Activated CD4-positive, alpha-beta memory T cell treated with anti-CD3 and anti-CD28 coated beads for 36 hours (primary cell): ENCODE results near the gene PHKA2. TPM values are rescaled to one million over a fixed set of nuclear protein-coding genes. Genes with fewer than 3 reads are reported as not detected.

Experiments
- CTCF ChIA-PET: fragments of 350-600 bp; sonication (Branson Sonifier 250); formaldehyde crosslinking; loops from one replicate; lab custom pipeline; 2021; ENCODE audit warnings: antibody characterized with exemption, inconsistent platforms; lab: Charles Lee
- POLR2A ChIA-PET: fragments of 350-600 bp; sonication (Branson Sonifier 250); formaldehyde crosslinking; loops from one replicate; lab custom pipeline; 2021; ENCODE audit warnings: antibody characterized with exemption; lab: Charles Lee
- DNase-seq: peaks from one replicate; pipeline ENCODE4 v3.0.0-alpha.2; 2020
- H3K27ac Mint-ChIP-seq: one replicate; pipeline ENCODE4 v1.8.0; 2021; ENCODE audit warnings: mixed read lengths
- H3K27me3 Mint-ChIP-seq: one replicate; pipeline ENCODE4 v1.8.0; 2021; ENCODE audit warnings: mixed read lengths
- H3K36me3 Mint-ChIP-seq: one replicate; pipeline ENCODE4 v1.8.0; 2021; ENCODE audit warnings: mixed read lengths
- H3K4me1 Mint-ChIP-seq: one replicate; pipeline ENCODE4 v1.8.0; 2021; ENCODE audit warnings: low read depth, mixed read lengths
- H3K4me3 Mint-ChIP-seq: one replicate; pipeline ENCODE4 v1.8.0; 2021; ENCODE audit warnings: mild to moderate bottlenecking, mixed read lengths
- H3K9me3 Mint-ChIP-seq: one replicate; pipeline ENCODE4 v1.8.0; 2021; ENCODE audit warnings: mixed read lengths
- intact Hi-C: fragments of 100-400 bp; cut with micrococcal nuclease; formaldehyde crosslinking; loops from one replicate; pipeline ENCODE4 v1.15.1; 2023
- total RNA-seq, 2 experiments: library from RNA; stranded (reverse); gene quantifications; one replicate each; pipeline ENCODE4 v1.2.3, GENCODE V29; 2021

PHKA2 gene
- total RNA-seq, 2 experiments from 2014 or later, result 22.7 to 23.6 TPM

DNA sequence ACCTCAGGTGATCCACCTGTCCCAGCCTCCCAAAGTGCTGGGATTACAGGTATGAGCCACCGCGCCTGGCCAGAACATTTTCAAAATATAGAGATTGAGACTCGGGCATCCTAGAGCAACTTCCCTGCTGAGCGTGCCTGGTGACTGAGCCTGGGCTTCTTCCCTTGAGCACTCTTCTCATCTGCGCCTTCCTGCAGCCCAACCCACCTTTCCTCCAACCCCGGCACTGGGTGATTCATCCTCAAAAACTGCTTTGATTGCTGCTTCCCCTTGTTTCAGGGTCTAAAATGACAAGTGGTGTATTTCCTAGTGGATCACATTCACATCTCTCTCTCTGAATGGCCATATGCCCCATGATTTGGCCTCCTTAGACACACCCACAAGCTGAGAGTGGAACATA, 37.8 kb downstream of the PHKA2 start:
- DNase-seq, result no peak
- ChIA-PET CTCF (no interaction called here), POLR2A (no interaction called here)
- H3K36me3 Mint-ChIP-seq, result peaks cover 8% of the 10 kb centered on the region
- H3K27me3 Mint-ChIP-seq, result no peaks in the 10 kb centered on the region
- no peaks in the 10 kb centered on the region for H3K4me1 Mint-ChIP-seq
- H3K4me3 Mint-ChIP-seq, result no peak overlapping the region
- H3K27ac Mint-ChIP-seq, result no peak overlapping the region
- no peaks in the 10 kb centered on the region for H3K9me3 Mint-ChIP-seq
- intact Hi-C loops, result no loop called here

DNA sequence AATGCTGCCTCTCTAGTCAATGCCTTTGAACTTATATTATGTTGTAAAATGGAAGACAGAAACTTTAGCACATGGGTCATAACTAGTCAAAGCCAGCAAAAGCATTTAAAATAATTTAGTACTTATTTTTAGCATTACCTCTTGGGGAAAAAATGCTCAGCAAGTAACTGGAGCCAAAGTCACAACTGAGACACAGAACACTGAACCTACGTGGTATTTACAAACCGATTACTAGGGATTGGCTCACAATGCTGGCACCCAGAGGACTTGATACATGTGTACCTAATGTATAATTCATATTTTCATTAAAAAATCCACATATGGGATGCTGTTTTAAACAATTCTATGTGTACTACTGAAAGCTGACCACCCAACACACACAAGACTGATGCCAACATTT, 38.4 kb downstream of the PHKA2 start:
- Mint-ChIP-seq H3K27me3 (no peaks in the 10 kb centered on the region), H3K4me3 (no peak overlapping the region), H3K4me1 (no peaks in the 10 kb centered on the region), H3K27ac (no peak overlapping the region), H3K36me3 (peaks cover 8% of the 10 kb centered on the region), H3K9me3 (no peaks in the 10 kb centered on the region)
- ChIA-PET POLR2A (no interaction called here), CTCF (no interaction called here)
- intact Hi-C loops, result no loop called here
- DNase-seq, result no peak

DNA sequence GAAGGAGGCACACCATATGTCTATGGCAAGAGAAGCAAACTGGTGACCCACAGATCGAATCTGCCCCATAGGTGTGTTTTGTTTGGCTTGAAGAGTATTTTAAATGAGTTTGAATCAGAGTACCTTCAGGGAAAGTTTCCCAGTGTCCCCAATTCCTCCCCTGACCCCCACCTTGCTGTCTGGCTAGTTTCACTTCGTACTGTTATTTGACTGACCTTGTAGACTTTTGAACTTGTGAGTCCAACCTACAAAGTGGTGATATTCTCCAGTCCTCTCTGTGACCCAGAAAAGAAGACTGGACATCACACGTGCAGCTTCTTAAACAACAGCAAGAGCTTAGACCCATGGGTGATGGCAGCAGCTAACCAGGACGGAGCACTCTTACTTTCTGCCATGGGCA, 39.4 kb downstream of the PHKA2 start:
- ChIA-PET POLR2A (no interaction called here), CTCF (no interaction called here)
- no peaks in the 10 kb centered on the region for H3K27me3 Mint-ChIP-seq
- no peaks in the 10 kb centered on the region for H3K4me1 Mint-ChIP-seq
- no peak for DNase-seq
- H3K27ac Mint-ChIP-seq, result no peak overlapping the region
- intact Hi-C loops, result no loop called here
- H3K36me3 Mint-ChIP-seq, result peaks cover 5% of the 10 kb centered on the region
- H3K4me3 Mint-ChIP-seq, result no peak overlapping the region
- H3K9me3 Mint-ChIP-seq, result no peaks in the 10 kb centered on the region

GRCh38 chrX:18941896-18942295, 42.0 kb downstream of the PHKA2 start:
- H3K27me3 Mint-ChIP-seq, result no peaks in the 10 kb centered on the region
- intact Hi-C loops, result no loop called here
- no peak overlapping the region for H3K27ac Mint-ChIP-seq
- no peak for DNase-seq
- H3K9me3 Mint-ChIP-seq, result no peaks in the 10 kb centered on the region
- peaks cover 2% of the 10 kb centered on the region for H3K36me3 Mint-ChIP-seq
- H3K4me1 Mint-ChIP-seq, result no peaks in the 10 kb centered on the region
- CTCF ChIA-PET, result no interaction called here
- POLR2A ChIA-PET, result no interaction called here
- no peak overlapping the region for H3K4me3 Mint-ChIP-seq

GRCh38 chrX:18938710-18939109, 45.2 kb downstream of the PHKA2 start:
- no peak overlapping the region for H3K27ac Mint-ChIP-seq
- no peak for DNase-seq
- no peaks in the 10 kb centered on the region for H3K27me3 Mint-ChIP-seq
- no peak overlapping the region for H3K4me3 Mint-ChIP-seq
- no peaks in the 10 kb centered on the region for H3K9me3 Mint-ChIP-seq
- ChIA-PET CTCF (no interaction called here), POLR2A (no interaction called here)
- intact Hi-C loops, result no loop called here
- H3K4me1 Mint-ChIP-seq, result no peaks in the 10 kb centered on the region
- H3K36me3 Mint-ChIP-seq, result peaks cover 2% of the 10 kb centered on the region

DNA sequence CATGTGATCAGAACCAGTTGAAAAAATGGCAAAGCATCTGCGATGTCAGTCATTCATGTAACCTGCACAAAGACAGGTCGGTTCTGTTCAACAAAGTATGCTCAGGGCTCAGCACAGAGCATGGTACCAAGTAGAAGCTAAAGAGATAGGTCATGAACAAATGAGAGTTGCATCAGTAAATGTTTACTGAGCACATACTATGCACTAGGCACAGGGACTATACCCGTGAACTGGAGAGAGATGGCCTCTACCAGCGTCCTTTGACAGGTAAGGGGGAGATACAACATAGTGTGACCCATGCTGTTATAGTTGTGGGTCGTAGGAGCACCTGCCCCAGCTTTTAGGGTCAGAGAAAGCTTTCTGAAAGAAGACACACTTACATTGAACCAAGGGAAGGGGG, 46.7 kb downstream of the PHKA2 start:
- no peaks in the 10 kb centered on the region for H3K9me3 Mint-ChIP-seq

GRCh38 chrX:18935893-18936292, 48.0 kb downstream of the PHKA2 start:
- H3K4me3 Mint-ChIP-seq, result no peak overlapping the region
- no peak for DNase-seq
- H3K27me3 Mint-ChIP-seq, result no peaks in the 10 kb centered on the region
- H3K36me3 Mint-ChIP-seq, result peaks cover 4% of the 10 kb centered on the region
- POLR2A ChIA-PET, result no interaction called here
- intact Hi-C loops, result no loop called here
- CTCF ChIA-PET, result no interaction called here
- H3K9me3 Mint-ChIP-seq, result no peaks in the 10 kb centered on the region
- no peaks in the 10 kb centered on the region for H3K4me1 Mint-ChIP-seq
- H3K27ac Mint-ChIP-seq, result no peak overlapping the region

More for the DNA sequence above, 46.7 kb downstream of the PHKA2 start:
- H3K36me3 Mint-ChIP-seq, result peaks cover 2% of the 10 kb centered on the region
- POLR2A ChIA-PET, result no interaction called here
- intact Hi-C loops, result no loop called here
- no peak overlapping the region for H3K4me3 Mint-ChIP-seq
- DNase-seq, result no peak
- no peaks in the 10 kb centered on the region for H3K27me3 Mint-ChIP-seq
- CTCF ChIA-PET, result no interaction called here
- H3K4me1 Mint-ChIP-seq, result no peaks in the 10 kb centered on the region
- H3K27ac Mint-ChIP-seq, result no peak overlapping the region

- ChIA-PET POLR2A (no interaction called here), CTCF (no interaction called here)
- intact Hi-C loops, result no loop called here
- Mint-ChIP-seq H3K9me3 (no peaks in the 10 kb centered on the region), H3K36me3 (peaks cover 4% of the 10 kb centered on the region), H3K4me1 (no peaks in the 10 kb centered on the region), H3K27ac (no peak overlapping the region), H3K27me3 (no peaks in the 10 kb centered on the region), H3K4me3 (no peak overlapping the region)
- no peak for DNase-seq
Measured at GRCh38 chrX:18934708-18935107, 49.2 kb downstream of the PHKA2 start.

DNA sequence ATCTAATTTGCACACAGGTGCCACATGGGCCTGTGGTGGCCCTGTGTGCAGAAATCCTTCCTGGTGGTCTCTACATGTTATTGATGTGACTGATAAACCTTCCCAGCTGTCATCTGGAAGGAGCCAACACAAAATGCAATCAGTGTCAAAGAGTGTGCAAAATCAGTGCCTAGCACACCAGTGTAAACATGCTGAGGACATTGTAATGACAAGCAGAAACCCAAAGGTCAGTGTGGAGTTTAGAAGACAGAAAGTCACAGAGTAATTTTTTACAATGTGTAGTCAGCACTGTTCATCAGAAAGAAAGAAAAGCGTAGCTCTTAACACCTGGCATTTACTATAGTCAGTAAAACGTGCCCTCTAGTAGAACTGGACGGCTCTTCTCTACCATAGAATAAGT, 50.3 kb downstream of the PHKA2 start:
- peaks cover 4% of the 10 kb centered on the region for H3K36me3 Mint-ChIP-seq
- H3K9me3 Mint-ChIP-seq, result no peaks in the 10 kb centered on the region
- no peaks in the 10 kb centered on the region for H3K27me3 Mint-ChIP-seq
- ChIA-PET CTCF (interaction anchor here (1.8 kb wide), 1 partner anchor 400 kb away, joined by 7 read pairs; no protein-coding TSS in a partner anchor), POLR2A (no interaction called here)
- no peaks in the 10 kb centered on the region for H3K4me1 Mint-ChIP-seq
- H3K27ac Mint-ChIP-seq, result no peak overlapping the region
- no peak overlapping the region for H3K4me3 Mint-ChIP-seq
- intact Hi-C loops, result loop anchor here (2.0 kb wide), 1 partner anchor 401 kb away; no protein-coding TSS in a partner anchor
- no peak for DNase-seq

DNA sequence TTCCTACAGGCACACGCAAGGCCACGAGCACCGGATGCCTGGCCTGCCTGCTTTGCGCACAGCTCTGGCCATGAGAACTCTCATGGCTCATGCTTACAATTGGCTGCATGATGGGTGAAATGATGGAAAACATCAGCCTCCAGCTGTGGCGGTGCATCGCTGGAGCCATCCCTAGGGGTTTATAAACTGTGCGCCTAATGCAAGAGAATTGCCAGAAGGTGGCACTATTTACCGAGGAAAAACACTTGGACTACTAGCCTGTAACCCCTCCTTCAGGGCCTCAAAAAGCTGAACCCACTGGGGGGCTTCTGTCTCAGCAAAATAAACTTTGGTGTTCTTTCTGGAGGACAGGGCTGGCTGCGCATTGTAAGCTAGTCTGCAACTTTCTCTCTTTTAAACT, 51.9 kb downstream of the PHKA2 start:
- H3K4me1 Mint-ChIP-seq, result no peaks in the 10 kb centered on the region
- intact Hi-C loops, result loop anchor here (2.0 kb wide), 1 partner anchor 403 kb away; no protein-coding TSS in a partner anchor
- no peak overlapping the region for H3K27ac Mint-ChIP-seq
- CTCF ChIA-PET, result interaction anchor here (0.5 to 1.2 kb wide), 3 partner anchors 39 to 402 kb away, joined by 3 to 8 read pairs (median 3); no protein-coding TSS in a partner anchor
- H3K9me3 Mint-ChIP-seq, result no peaks in the 10 kb centered on the region
- H3K36me3 Mint-ChIP-seq, result peaks cover 2% of the 10 kb centered on the region
- no peaks in the 10 kb centered on the region for H3K27me3 Mint-ChIP-seq
- H3K4me3 Mint-ChIP-seq, result no peak overlapping the region
- POLR2A ChIA-PET, result no interaction called here
- DNase-seq, result no peak

DNA sequence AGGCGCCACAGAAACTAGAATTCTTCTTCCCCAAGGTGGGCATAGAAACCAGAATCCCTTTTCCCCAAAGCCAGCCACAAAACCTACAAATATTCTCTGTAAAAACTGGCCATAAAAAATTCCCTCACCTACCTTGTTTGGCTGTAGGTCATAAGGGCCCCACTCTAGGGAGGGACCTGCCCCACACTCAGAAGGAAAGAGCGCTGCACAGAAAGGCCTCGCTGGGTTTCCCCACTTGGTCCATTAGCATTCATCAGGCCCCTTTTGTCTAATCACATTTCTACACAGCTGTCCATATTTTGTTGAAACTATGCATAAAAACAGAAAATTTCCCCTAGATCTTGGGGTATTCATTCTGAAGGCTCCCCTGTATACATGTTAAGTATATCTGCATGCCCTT, 54.1 kb downstream of the PHKA2 start:
- intact Hi-C loops, result no loop called here
- ChIA-PET CTCF (no interaction called here), POLR2A (no interaction called here)
- Mint-ChIP-seq H3K36me3 (peaks cover 2% of the 10 kb centered on the region), H3K9me3 (no peaks in the 10 kb centered on the region), H3K27me3 (no peaks in the 10 kb centered on the region), H3K4me1 (no peaks in the 10 kb centered on the region), H3K27ac (no peak overlapping the region), H3K4me3 (no peak overlapping the region)
- no peak for DNase-seq

- Mint-ChIP-seq H3K4me1 (no peaks in the 10 kb centered on the region), H3K4me3 (no peak overlapping the region), H3K27ac (no peak overlapping the region), H3K36me3 (peaks cover 2% of the 10 kb centered on the region), H3K27me3 (no peaks in the 10 kb centered on the region), H3K9me3 (no peaks in the 10 kb centered on the region)
- POLR2A ChIA-PET, result no interaction called here
- no peak for DNase-seq
- CTCF ChIA-PET, result no interaction called here
- intact Hi-C loops, result no loop called here
Measured at GRCh38 chrX:18927558-18927957, 56.4 kb downstream of the PHKA2 start.

GRCh38 chrX:18924507-18925088, 59.3 kb downstream of the PHKA2 start:
- intact Hi-C loops, result no loop called here
- Mint-ChIP-seq H3K9me3 (no peaks in the 10 kb centered on the region), H3K4me1 (no peaks in the 10 kb centered on the region), H3K36me3 (peaks cover 4% of the 10 kb centered on the region), H3K27me3 (no peaks in the 10 kb centered on the region), H3K27ac (no peak overlapping the region), H3K4me3 (no peak overlapping the region)
- DNase-seq, result no peak
- POLR2A ChIA-PET, result no interaction called here
- CTCF ChIA-PET, result no interaction called here
